Breast epithelium (tissue), 3 donors: ENCODE measurements around the gene STX5.

Experiments
- POLR2AphosphoS5 ChIP-seq, 3 donors: sonication (generic); formaldehyde crosslinking; IDR thresholded peaks; one replicate each; pipeline ENCODE4 v1.6.1; 2017; ENCODE audit warnings: antibody characterized with exemption in 3 of 3
- TF ChIP-seq, protein P1 (sequence below), 3 donors: fragments of 450-650 bp; IDR thresholded peaks; one replicate each; pipeline ENCODE4 v1.5.1; 2016 to 2017; ENCODE audit warnings: antibody characterized with exemption in 3 of 3, mild to moderate bottlenecking in 3 of 3, moderate library complexity in 3 of 3

DNA sequence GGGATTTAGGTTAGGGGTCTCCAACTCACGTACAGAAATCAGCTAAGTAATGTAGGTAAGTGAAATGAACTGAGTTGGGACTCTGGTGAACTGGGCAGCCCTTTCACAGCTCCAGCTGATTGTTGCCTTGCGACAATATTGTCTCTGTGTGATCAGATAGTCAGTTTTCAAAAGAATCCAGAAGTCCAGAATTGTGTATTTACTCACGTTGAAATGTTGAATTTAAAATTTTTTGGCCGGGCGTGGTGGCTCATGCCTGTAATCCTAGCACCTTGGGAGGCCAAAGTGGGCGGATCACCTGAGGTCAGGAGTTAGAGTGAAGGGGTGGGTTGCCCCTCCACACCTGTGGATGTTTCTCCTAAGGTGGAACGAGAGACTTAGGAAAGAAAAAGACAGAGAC is 26.4 kb upstream of the STX5 start:
- no peak for TF ChIP-seq POLR2AphosphoS5 (IDR thresholded peaks at IDR 0.05)
- TF ChIP-seq, protein P1, sequence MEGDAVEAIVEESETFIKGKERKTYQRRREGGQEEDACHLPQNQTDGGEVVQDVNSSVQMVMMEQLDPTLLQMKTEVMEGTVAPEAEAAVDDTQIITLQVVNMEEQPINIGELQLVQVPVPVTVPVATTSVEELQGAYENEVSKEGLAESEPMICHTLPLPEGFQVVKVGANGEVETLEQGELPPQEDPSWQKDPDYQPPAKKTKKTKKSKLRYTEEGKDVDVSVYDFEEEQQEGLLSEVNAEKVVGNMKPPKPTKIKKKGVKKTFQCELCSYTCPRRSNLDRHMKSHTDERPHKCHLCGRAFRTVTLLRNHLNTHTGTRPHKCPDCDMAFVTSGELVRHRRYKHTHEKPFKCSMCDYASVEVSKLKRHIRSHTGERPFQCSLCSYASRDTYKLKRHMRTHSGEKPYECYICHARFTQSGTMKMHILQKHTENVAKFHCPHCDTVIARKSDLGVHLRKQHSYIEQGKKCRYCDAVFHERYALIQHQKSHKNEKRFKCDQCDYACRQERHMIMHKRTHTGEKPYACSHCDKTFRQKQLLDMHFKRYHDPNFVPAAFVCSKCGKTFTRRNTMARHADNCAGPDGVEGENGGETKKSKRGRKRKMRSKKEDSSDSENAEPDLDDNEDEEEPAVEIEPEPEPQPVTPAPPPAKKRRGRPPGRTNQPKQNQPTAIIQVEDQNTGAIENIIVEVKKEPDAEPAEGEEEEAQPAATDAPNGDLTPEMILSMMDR (IDR thresholded peaks at IDR 0.05), result no peak
